Endothelial cell of umbilical vein (primary cell): ENCODE results near the gene FAS.

Experiments used
- JUN ChIP-seq: IDR thresholded peaks from 2 replicates; pipeline ENCODE4 v1.6.1; 2011; ENCODE audit warnings: borderline replicate concordance, low read depth; ENCODE audit not compliant: insufficient read length, insufficient read depth
- POLR2A ChIP-seq: IDR thresholded peaks from 2 replicates; pipeline ENCODE4 v1.6.1; 2012; ENCODE audit warnings: low read depth, mild to moderate bottlenecking, control low read depth, low read length
- POLR2AphosphoS5 ChIP-seq: IDR thresholded peaks from 2 replicates; pipeline ENCODE4 v1.6.1; 2012; ENCODE audit warnings: low read depth, mild to moderate bottlenecking, control low read depth, low read length, moderate library complexity; ENCODE audit not compliant: insufficient read depth
- TF ChIP-seq, protein P1 (sequence below), 2 donors: IDR thresholded peaks; 1 replicate in 1 of 2; 2 replicates in 1 of 2; pipeline ENCODE4 v1.5.1; 2011; ENCODE audit warnings: low read length in 2 of 2, mild to moderate bottlenecking in 2 of 2, moderate library complexity in 2 of 2, control low read depth in 1 of 2, inconsistent platforms in 1 of 2, low read depth in 1 of 2; ENCODE audit not compliant: insufficient read depth in 1 of 2; ENCODE audit errors: extremely low read depth in 1 of 2

DNA sequence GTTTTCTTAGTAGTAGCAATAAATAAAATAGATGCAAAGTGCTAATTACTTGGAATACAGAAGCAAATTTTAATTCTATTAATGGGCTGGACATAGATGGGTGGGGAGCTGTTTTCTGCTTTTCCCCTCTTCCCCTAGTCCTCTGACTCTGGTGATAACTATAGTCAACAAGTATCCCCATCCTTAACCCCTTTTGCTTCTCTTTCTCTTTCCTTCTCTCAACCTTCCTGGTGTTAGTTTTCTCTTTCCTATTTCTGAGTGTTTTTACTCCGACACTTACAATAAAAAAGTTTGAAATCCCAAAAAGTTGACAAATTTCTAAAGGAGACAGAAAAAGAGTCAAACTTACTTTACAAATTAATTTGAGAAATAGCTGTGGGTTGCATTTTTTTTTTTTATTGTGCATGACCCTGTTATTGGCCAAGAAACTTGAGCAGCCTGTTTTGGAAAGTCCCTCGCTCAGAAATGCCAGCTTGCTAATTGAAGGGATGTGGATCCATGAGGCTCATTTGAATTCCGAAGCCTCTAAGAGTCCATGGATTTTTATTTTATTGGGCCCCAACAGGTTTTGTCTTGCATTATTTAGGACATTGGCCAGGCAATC is 2.4 kb downstream of the FAS start:
- TF ChIP-seq JUN = no peak
- TF ChIP-seq POLR2A = no peak
- TF ChIP-seq, protein P1, sequence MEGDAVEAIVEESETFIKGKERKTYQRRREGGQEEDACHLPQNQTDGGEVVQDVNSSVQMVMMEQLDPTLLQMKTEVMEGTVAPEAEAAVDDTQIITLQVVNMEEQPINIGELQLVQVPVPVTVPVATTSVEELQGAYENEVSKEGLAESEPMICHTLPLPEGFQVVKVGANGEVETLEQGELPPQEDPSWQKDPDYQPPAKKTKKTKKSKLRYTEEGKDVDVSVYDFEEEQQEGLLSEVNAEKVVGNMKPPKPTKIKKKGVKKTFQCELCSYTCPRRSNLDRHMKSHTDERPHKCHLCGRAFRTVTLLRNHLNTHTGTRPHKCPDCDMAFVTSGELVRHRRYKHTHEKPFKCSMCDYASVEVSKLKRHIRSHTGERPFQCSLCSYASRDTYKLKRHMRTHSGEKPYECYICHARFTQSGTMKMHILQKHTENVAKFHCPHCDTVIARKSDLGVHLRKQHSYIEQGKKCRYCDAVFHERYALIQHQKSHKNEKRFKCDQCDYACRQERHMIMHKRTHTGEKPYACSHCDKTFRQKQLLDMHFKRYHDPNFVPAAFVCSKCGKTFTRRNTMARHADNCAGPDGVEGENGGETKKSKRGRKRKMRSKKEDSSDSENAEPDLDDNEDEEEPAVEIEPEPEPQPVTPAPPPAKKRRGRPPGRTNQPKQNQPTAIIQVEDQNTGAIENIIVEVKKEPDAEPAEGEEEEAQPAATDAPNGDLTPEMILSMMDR (IDR thresholded peaks at IDR 0.05; ENCODE audit: extremely low read depth in 1 of 2, insufficient read depth in 1 of 2, low read depth in 1 of 2, low read length in 2 of 2) = no peak
- no peak for TF ChIP-seq POLR2AphosphoS5
